Measurements from ENCODE around the gene RDH16. TPM values are rescaled to one million over a fixed set of nuclear protein-coding genes. Genes with fewer than 3 reads are reported as not detected.
"Not testable (repeated sequence)": the region's sequence is repeated elsewhere in the genome, so short reads cannot be mapped to it uniquely, and the experiment has no call there.

RDH16 gene
- total RNA-seq, 1 donor: 0.42 TPM

GRCh38 chr12:56994231-56994746, 36.9 kb upstream of the RDH16 start:
- Histone ChIP-seq H3K9me3 (ENCODE audit: low read depth, low read length) (no peaks in the 10 kb centered on the region), H3K4me1 (ENCODE audit: insufficient read depth, low read length) (peaks cover 18% of the 10 kb centered on the region), H3K4me3 (ENCODE audit: low read length) (no peak overlapping the region), H3K27me3 (ENCODE audit: insufficient read depth, low read length) (no peaks in the 10 kb centered on the region)

GRCh38 chr12:56993346-56993745, 35.9 kb upstream of the RDH16 start:
- Histone ChIP-seq H3K4me1 (ENCODE audit: insufficient read depth, low read length) (peaks cover 18% of the 10 kb centered on the region), H3K9me3 (ENCODE audit: low read depth, low read length) (no peaks in the 10 kb centered on the region), H3K4me3 (ENCODE audit: low read length) (no peak overlapping the region), H3K27me3 (ENCODE audit: insufficient read depth, low read length) (no peaks in the 10 kb centered on the region)

GRCh38 chr12:56991319-56992246, 34.2 kb upstream of the RDH16 start:
- H3K9me3 ChIP-seq (ENCODE audit: low read depth, low read length): no peaks in the 10 kb centered on the region
- no peak overlapping the region for H3K4me3 ChIP-seq (ENCODE audit: low read length)
- H3K4me1 ChIP-seq (ENCODE audit: insufficient read depth, low read length): peaks cover 31% of the 10 kb centered on the region
- no peaks in the 10 kb centered on the region for H3K27me3 ChIP-seq (ENCODE audit: insufficient read depth, low read length)

GRCh38 chr12:56990648-56991318, 33.4 kb upstream of the RDH16 start:
- no peaks in the 10 kb centered on the region for H3K27me3 ChIP-seq (ENCODE audit: insufficient read depth, low read length)
- no peaks in the 10 kb centered on the region for H3K9me3 ChIP-seq (ENCODE audit: low read depth, low read length)
- H3K4me3 ChIP-seq (ENCODE audit: low read length): no peak overlapping the region
- peaks cover 31% of the 10 kb centered on the region for H3K4me1 ChIP-seq (ENCODE audit: insufficient read depth, low read length)

GRCh38 chr12:56989861-56990610, 32.6 kb upstream of the RDH16 start:
- peaks cover 31% of the 10 kb centered on the region for H3K4me1 ChIP-seq (ENCODE audit: insufficient read depth, low read length)
- no peak overlapping the region for H3K4me3 ChIP-seq (ENCODE audit: low read length)
- H3K27me3 ChIP-seq (ENCODE audit: insufficient read depth, low read length): no peaks in the 10 kb centered on the region
- H3K9me3 ChIP-seq (ENCODE audit: low read depth, low read length): no peaks in the 10 kb centered on the region

- H3K4me3 ChIP-seq (ENCODE audit: low read length): no peak overlapping the region
- peaks cover 31% of the 10 kb centered on the region for H3K4me1 ChIP-seq (ENCODE audit: insufficient read depth, low read length)
- no peaks in the 10 kb centered on the region for H3K27me3 ChIP-seq (ENCODE audit: insufficient read depth, low read length)
- H3K9me3 ChIP-seq (ENCODE audit: low read depth, low read length): no peaks in the 10 kb centered on the region
Observed at GRCh38 chr12:56988207-56988739, 30.9 kb upstream of the RDH16 start.

GRCh38 chr12:56987551-56988053, 30.2 kb upstream of the RDH16 start:
- Histone ChIP-seq H3K9me3 (ENCODE audit: low read depth, low read length) (no peaks in the 10 kb centered on the region), H3K4me3 (ENCODE audit: low read length) (no peak overlapping the region), H3K4me1 (ENCODE audit: insufficient read depth, low read length) (peaks cover 31% of the 10 kb centered on the region), H3K27me3 (ENCODE audit: insufficient read depth, low read length) (no peaks in the 10 kb centered on the region)

- H3K4me3 ChIP-seq (ENCODE audit: low read length): no peak overlapping the region
- no peaks in the 10 kb centered on the region for H3K27me3 ChIP-seq (ENCODE audit: insufficient read depth, low read length)
Observed at GRCh38 chr12:56987011-56987410, 29.6 kb upstream of the RDH16 start.

GRCh38 chr12:56985714-56986113, 28.3 kb upstream of the RDH16 start:
- not testable (repeated sequence) for H3K9me3 ChIP-seq (ENCODE audit: low read depth, low read length); H3K27me3 ChIP-seq (ENCODE audit: insufficient read depth, low read length); H3K4me3 ChIP-seq (ENCODE audit: low read length)
- H3K4me1 ChIP-seq (ENCODE audit: insufficient read depth, low read length): peaks cover 18% of the 10 kb centered on the region

More at GRCh38 chr12:56987011-56987410, 29.6 kb upstream of the RDH16 start:
- no peaks in the 10 kb centered on the region for H3K9me3 ChIP-seq (ENCODE audit: low read depth, low read length)
- peaks cover 31% of the 10 kb centered on the region for H3K4me1 ChIP-seq (ENCODE audit: insufficient read depth, low read length)

GRCh38 chr12:56983386-56983785, 26.0 kb upstream of the RDH16 start:
- Histone ChIP-seq H3K9me3 (ENCODE audit: low read depth, low read length) (no peaks in the 10 kb centered on the region), H3K27me3 (ENCODE audit: insufficient read depth, low read length) (no peaks in the 10 kb centered on the region), H3K4me3 (ENCODE audit: low read length) (no peak overlapping the region), H3K4me1 (ENCODE audit: insufficient read depth, low read length) (peaks cover 13% of the 10 kb centered on the region)

- not testable (repeated sequence) for H3K4me1 ChIP-seq (ENCODE audit: insufficient read depth, low read length); H3K9me3 ChIP-seq (ENCODE audit: low read depth, low read length); H3K4me3 ChIP-seq (ENCODE audit: low read length); H3K27me3 ChIP-seq (ENCODE audit: insufficient read depth, low read length)
Observed at GRCh38 chr12:56982578-56983236, 25.3 kb upstream of the RDH16 start.

- no peaks in the 10 kb centered on the region for H3K27me3 ChIP-seq (ENCODE audit: insufficient read depth, low read length)
- no peak overlapping the region for H3K4me3 ChIP-seq (ENCODE audit: low read length)
- no peaks in the 10 kb centered on the region for H3K9me3 ChIP-seq (ENCODE audit: low read depth, low read length)
- H3K4me1 ChIP-seq (ENCODE audit: insufficient read depth, low read length): no peaks in the 10 kb centered on the region
Observed at GRCh38 chr12:56980941-56981530, 23.6 kb upstream of the RDH16 start.

GRCh38 chr12:56980268-56980667, 22.9 kb upstream of the RDH16 start:
- Histone ChIP-seq H3K27me3 (ENCODE audit: insufficient read depth, low read length) (no peaks in the 10 kb centered on the region), H3K4me3 (ENCODE audit: low read length) (no peak overlapping the region), H3K9me3 (ENCODE audit: low read depth, low read length) (no peaks in the 10 kb centered on the region), H3K4me1 (ENCODE audit: insufficient read depth, low read length) (no peaks in the 10 kb centered on the region)

GRCh38 chr12:56979628-56980027, 22.2 kb upstream of the RDH16 start:
- Histone ChIP-seq H3K4me3 (ENCODE audit: low read length) (no peak overlapping the region), H3K27me3 (ENCODE audit: insufficient read depth, low read length) (no peaks in the 10 kb centered on the region), H3K4me1 (ENCODE audit: insufficient read depth, low read length) (no peaks in the 10 kb centered on the region), H3K9me3 (ENCODE audit: low read depth, low read length) (no peaks in the 10 kb centered on the region)

Measured in mononuclear cell (primary cell).